Measurements from ENCODE around the gene SPTB. TPM values are rescaled to one million over a fixed set of nuclear protein-coding genes. Genes with fewer than 3 reads are reported as not detected.

The SPTB gene
- total and polyA plus RNA-seq, 9 of the 15 experiments (the other 6 are each of a cell fraction or from before 2014, with no cell fraction given) = 0.21 to 45.9 (median 11.7) TPM

GRCh38 chr14:64889352-64889751 is 9.6 kb upstream of the SPTB start:
- no peak for DNase-seq (ENCODE audit: extremely low read depth in 1 of 4, low spot score in 3 of 4)
- Histone ChIP-seq H3K9me1 (ENCODE audit: control insufficient read depth, insufficient read depth, low read length) (no peaks in the 10 kb centered on the region), H3K27ac (ENCODE audit: extremely low read depth, low read depth, low read length) (no peak overlapping the region), H3K4me1 (replicated peaks in 1 of 2; ENCODE audit: control insufficient read depth in 2 of 2, insufficient read depth in 2 of 2, low read length in 2 of 2) (peaks cover 0 to 4% of the 10 kb centered on the region in 2 experiments; a peak in 3 of 5 replicates), H3K79me2 (ENCODE audit: control insufficient read depth, insufficient read depth, low read length) (no peaks in the 10 kb centered on the region), H3K27me3 (ENCODE audit: control insufficient read depth in 2 of 2, insufficient read depth in 2 of 2, low read length in 2 of 2) (no peaks in the 10 kb centered on the region), H3K9ac (ENCODE audit: insufficient read depth in 1 of 2, low read depth in 2 of 2, low read length in 2 of 2) (no peak overlapping the region), H4K20me1 (replicated peaks; ENCODE audit: control insufficient read depth, insufficient read depth, low read length) (no peaks in the 10 kb centered on the region), H3K4me2 (ENCODE audit: insufficient read depth, low read length) (no peak overlapping the region), H2AFZ (ENCODE audit: low read depth, low read length) (peak overlapping the region; percentile 50; the same call in 1 of the 2 replicates), H3K9me3 (replicated peaks; ENCODE audit: control insufficient read depth, insufficient read depth, low read depth, low read length) (no peaks in the 10 kb centered on the region), H3K4me3 (no peak overlapping the region), H3K36me3 (ENCODE audit: control insufficient read depth, insufficient read depth, low read length) (no peaks in the 10 kb centered on the region)
- TF ChIP-seq HOMEZ (CRISPR knock-in tag; IDR thresholded peaks at IDR 0.05) (no peak), SLC30A9 (CRISPR knock-in tag; IDR thresholded peaks at IDR 0.05) (no peak), ZNF316 (IDR thresholded peaks at IDR 0.05) (peak; percentile 19; the same call in 1 of the 2 replicates)
- no peak for FAIRE-seq
- CTCF ChIA-PET (ENCODE audit: low intra/inter-chr PET ratio) = no interaction called here
- in situ Hi-C loops (cut with MboI) = loop anchor here (5.0 kb wide), 1 partner anchor 67 kb away; no protein-coding TSS in a partner anchor
- intact Hi-C loops (cut with micrococcal nuclease) = no loop called here
- WGBS (ENCODE audit: insufficient coverage, low coverage, missing lambda C conversion rate) = 79% methylated on average over 6 of the region's 6 CpGs
- POLR2A ChIA-PET = interaction anchor here (1.1 kb wide), 1 partner anchor 8 kb away, joined by 3 read pairs; no protein-coding TSS in a partner anchor
- ATAC-seq = no peak
- BruUV-seq (replicated peaks) = no TSS peak

- Histone ChIP-seq H4K20me1 (replicated peaks; ENCODE audit: control insufficient read depth, insufficient read depth, low read length) (no peaks in the 10 kb centered on the region), H3K27ac (ENCODE audit: extremely low read depth, low read depth, low read length) (no peak overlapping the region; the same call in 2 of the 3 replicates), H3K36me3 (ENCODE audit: control insufficient read depth, insufficient read depth, low read length) (no peaks in the 10 kb centered on the region), H3K9me3 (replicated peaks; ENCODE audit: control insufficient read depth, insufficient read depth, low read depth, low read length) (no peaks in the 10 kb centered on the region), H3K9me1 (ENCODE audit: control insufficient read depth, insufficient read depth, low read length) (no peaks in the 10 kb centered on the region), H3K27me3 (ENCODE audit: control insufficient read depth in 2 of 2, insufficient read depth in 2 of 2, low read length in 2 of 2) (no peaks in the 10 kb centered on the region), H3K9ac (ENCODE audit: insufficient read depth in 1 of 2, low read depth in 2 of 2, low read length in 2 of 2) (0 out of 4 replicates have a peak overlapping the region, but pooled peaks of 1 of the 2 experiments have one; percentile 6), H3K4me1 (replicated peaks in 1 of 2; ENCODE audit: control insufficient read depth in 2 of 2, insufficient read depth in 2 of 2, low read length in 2 of 2) (peaks cover under 1 to 11% of the 10 kb centered on the region in 2 experiments; a peak in 4 of 5 replicates), H3K79me2 (ENCODE audit: control insufficient read depth, insufficient read depth, low read length) (peaks cover 2% of the 10 kb centered on the region; the same call in 1 of the 3 replicates), H3K4me2 (ENCODE audit: insufficient read depth, low read length) (peak overlapping the region; percentile 49), H3K4me3 (no peak overlapping the region), H2AFZ (ENCODE audit: low read depth, low read length) (peak overlapping the region; percentile 59)
- CTCF ChIA-PET (ENCODE audit: low intra/inter-chr PET ratio) = interaction anchor here (0.6 kb wide), 1 partner anchor 20 kb away, joined by 4 read pairs; no protein-coding TSS in a partner anchor
- no TSS peak for BruUV-seq (replicated peaks)
- intact Hi-C loops (cut with micrococcal nuclease) (no loop called here), in situ Hi-C loops (cut with MboI) (loop anchor here (5.0 kb wide), 1 partner anchor 63 kb away; no protein-coding TSS in a partner anchor)
- WGBS (ENCODE audit: insufficient coverage, low coverage, missing lambda C conversion rate) = 47% methylated on average over 2 of the region's 2 CpGs
- FAIRE-seq (no peak), ATAC-seq (peak; percentile 60), DNase-seq (ENCODE audit: extremely low read depth in 1 of 4, low spot score in 3 of 4) (peak in 2 of 4 experiments; percentile 20 to 36)
- POLR2A ChIA-PET = no interaction called here
- TF ChIP-seq ARID1B (IDR thresholded peaks at IDR 0.05) (peak; percentile 47; the same call in 1 of the 2 replicates), NCOR1 (IDR thresholded peaks at IDR 0.05) (peak; percentile 13; the same call in 1 of the 2 replicates), PTBP1 (IDR thresholded peaks at IDR 0.05; ENCODE audit: low read depth, low read length) (no peak), NUFIP1 (IDR thresholded peaks at IDR 0.05; ENCODE audit: partially characterized antibody) (peak; percentile 21), HINFP (tag; conservative IDR thresholded peaks at IDR 0.05; ENCODE audit: low read depth) (no peak), TCF3 (CRISPR knock-in tag; IDR thresholded peaks at IDR 0.05) (peak; percentile 39; the same call in 1 of the 2 replicates), CBFA2T2 (conservative IDR thresholded peaks at IDR 0.05) (peak; percentile 47), MEF2D (tag; conservative IDR thresholded peaks at IDR 0.05; ENCODE audit: low read depth) (no peak), TAL1 (IDR thresholded peaks at IDR 0.05) (peak; percentile 56), PML (IDR thresholded peaks at IDR 0.05; ENCODE audit: low read length) (no peak)
These were observed 5.9 kb upstream of the SPTB start for GRCh38 chr14:64885559-64885958.

All from K562 (cell line).